Femur (tissue), 1 donor: ENCODE measurements around the gene CAPN13.
A peak's percentile ranks its signal among the peaks of the same experiment; 100 is the strongest.

Experiments
- DNase-seq: peaks from one replicate; pipeline ENCODE4 v3.0.0-alpha.2; 2017

CAPN13 gene, protein sequence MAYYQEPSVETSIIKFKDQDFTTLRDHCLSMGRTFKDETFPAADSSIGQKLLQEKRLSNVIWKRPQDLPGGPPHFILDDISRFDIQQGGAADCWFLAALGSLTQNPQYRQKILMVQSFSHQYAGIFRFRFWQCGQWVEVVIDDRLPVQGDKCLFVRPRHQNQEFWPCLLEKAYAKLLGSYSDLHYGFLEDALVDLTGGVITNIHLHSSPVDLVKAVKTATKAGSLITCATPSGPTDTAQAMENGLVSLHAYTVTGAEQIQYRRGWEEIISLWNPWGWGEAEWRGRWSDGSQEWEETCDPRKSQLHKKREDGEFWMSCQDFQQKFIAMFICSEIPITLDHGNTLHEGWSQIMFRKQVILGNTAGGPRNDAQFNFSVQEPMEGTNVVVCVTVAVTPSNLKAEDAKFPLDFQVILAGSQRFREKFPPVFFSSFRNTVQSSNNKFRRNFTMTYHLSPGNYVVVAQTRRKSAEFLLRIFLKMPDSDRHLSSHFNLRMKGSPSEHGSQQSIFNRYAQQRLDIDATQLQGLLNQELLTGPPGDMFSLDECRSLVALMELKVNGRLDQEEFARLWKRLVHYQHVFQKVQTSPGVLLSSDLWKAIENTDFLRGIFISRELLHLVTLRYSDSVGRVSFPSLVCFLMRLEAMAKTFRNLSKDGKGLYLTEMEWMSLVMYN

DNA sequence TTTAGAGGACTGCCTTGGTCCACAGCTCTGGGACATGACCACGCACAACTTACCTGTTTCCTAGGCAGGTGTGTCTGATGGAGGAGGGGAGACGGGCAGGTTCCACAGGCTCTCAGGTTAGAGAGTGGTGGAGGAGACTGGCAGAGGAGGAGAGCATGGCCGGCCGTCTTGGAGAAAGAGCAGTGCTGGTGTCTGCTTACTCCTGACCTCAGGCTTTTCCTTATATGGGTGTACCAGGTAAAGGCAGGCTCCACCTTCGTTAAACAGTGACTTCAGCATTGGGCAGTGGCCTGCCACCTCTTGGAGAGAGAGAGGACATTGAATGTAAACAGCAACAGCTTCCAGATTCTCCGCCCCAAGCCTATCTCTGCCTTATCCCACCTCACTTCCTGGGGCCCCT, at the start of gene CAPN13:
TSS of gene CAPN13 (minus strand) at position 198 of the 400 bp plus-strand sequence. CDS start 20,121 bp downstream, outside the sequence.
- DNase-seq: no peak

DNA sequence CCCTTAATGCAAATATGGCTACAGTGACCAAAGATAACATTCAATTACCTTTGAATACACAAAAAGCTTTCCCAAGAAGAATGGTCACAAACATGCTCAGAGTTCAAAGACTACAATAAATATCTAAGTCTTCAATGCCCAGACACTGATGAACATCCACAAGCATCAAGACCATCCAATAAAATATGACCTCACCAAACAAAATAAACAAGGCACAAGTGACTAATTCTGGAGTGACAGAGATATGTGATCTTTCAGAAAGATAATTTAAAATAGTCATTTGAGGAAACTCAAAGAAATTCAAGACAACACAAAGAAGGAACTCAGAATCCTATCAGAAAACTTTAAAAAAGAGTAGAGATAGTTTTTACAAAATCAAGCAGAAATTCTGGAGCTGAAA, 40.6 kb upstream of the CAPN13 start:
- DNase-seq: no peak

DNA sequence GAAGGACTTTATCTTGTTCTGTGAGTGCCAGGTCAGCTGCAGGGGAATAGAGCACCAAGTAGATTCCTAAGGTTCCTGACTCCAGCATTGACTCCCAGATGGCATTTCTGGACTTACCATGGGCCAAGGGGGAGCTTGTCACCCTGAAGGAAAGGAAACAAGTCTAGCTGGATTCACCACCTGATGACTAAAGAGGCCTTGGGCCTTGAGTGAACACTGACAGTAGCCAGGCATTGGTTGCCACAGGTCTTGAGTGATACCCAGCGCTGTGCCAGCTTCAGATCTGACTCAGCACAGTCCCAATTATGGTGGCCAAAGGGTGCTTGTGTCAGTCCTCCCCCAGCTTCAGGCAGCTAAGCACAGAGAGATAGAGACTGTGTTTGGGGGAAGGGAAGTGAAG, 40.1 kb upstream of the CAPN13 start:
- DNase-seq: no peak

DNA sequence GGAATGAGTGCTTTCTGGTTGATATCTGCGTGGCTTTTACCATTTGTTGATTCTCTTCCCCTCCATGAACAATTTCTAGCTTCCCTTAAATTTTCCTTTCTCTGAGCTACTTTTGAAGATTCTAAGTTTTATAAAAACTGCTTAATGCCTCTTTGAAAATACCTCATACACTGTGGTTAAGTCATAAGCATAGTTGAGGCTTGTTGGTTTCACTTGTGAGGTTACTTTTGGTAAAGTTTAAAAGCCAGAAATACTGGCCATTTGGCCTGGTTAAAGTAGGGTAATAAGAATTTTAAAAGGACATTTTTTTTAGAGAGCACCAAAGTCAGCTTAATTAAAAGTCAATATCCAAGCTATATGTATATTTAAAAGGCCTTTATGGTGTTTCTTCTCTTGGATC, 21.3 kb upstream of the CAPN13 start:
- DNase-seq: no peak

DNA sequence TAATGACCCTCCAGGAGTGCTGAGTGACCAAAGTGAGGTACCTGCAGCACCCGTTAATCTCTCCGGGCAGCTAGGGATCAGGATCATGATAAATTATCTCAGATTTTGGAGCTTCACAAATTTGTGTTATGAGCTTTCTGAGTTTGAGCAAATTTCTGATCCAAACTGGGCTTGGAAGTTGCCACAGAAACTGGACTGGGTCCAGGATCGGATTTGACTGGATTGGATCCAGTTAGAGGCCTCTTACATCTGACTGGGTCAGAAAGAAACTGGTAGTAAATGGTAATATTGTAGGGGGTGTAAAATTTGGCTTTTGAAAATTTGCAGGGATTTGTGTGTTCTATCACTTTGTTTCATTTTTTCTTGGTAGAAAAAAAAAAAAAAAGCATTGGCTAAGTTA, 19.7 kb upstream of the CAPN13 start:
- no peak for DNase-seq

DNA sequence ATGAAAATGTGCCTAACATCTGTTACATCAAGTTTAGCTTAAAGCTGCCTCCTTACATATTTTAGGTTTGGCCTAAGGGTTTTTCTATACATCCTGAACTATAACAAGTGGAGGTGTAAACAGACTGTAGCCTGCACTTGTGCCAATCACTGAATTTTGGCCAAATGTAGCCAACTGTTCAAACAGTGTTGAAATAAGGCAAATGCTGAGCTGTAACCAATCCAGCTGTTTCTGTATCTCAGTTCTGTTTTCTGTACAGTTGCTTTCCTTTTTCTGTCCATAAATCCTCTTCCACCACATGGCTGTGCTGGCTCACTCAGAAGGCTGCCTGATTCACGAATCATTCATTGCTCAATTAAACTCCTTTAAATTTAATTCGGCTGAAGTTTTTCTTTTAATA, 19.2 kb upstream of the CAPN13 start:
- DNase-seq: no peak

DNA sequence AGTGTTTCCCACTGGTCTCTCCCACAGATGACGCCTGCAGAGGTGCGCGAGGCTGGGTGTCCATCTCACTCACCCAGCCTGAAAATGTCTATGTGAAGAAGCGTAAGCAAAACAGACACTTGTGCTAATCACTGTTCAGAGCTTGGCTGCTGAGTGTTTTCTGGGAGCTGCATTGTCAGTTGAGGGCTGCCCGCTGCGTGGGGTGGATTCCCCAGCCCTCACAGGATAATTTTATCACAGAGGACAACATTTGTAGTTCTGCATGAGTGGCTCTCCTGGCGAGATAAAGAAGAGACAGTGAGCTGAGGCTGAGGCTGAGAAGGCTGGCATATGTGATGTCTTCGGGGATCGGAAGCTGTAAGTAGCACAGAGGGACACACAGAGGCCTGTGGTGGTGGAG, 16.2 kb upstream of the CAPN13 start:
- DNase-seq: no peak

DNA sequence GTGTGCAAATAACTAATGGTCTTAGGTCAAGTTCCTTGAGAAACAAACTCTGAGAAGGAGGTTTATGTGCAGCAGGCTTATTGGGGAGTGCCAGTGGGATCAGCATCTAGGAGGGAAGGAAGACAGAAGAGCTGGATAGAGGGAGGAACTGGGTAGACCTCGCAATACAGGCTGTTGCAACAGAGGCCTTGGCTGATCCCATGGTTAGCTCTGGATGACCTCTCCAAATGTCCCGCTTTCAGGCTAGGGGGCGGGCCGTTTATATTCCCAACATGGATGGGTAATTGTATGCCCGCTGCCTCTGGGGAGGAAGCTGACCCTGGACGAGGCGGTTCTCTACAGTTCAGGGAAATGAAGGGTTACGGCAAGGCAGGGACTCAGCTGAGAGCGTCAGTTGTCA, 14.7 kb upstream of the CAPN13 start:
- DNase-seq: no peak

DNA sequence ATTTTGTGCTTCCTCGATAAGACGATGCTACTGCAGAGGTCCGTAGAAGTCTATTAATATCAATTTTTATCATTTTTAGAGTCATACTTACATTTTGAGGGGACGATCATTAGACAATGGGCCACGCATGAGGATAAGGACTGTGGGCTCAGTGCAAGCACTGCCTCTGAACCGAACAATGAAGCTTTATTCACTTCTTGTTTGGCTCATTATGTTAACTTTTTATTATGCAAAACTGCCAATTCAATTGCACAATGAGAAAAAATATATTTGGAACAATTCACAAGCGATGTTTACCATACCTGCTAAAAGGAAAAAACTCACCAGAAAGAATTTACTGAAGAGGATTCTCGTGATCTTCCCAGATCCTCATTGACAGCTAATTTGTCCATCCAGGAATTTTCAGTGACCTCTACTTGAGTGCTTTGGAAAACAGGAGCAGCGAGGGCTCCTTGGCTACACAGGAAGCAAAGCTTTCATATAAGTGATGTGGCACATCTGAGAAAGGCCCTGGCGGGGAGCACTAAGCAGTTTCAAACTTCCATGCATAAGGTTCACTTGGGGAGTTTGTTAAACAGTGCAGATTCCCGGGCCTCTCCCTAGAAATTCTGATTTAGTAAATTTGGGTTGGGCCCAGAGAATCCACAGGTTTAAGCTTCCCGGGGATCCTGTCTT, 13.3 kb upstream of the CAPN13 start:
- no peak for DNase-seq

DNA sequence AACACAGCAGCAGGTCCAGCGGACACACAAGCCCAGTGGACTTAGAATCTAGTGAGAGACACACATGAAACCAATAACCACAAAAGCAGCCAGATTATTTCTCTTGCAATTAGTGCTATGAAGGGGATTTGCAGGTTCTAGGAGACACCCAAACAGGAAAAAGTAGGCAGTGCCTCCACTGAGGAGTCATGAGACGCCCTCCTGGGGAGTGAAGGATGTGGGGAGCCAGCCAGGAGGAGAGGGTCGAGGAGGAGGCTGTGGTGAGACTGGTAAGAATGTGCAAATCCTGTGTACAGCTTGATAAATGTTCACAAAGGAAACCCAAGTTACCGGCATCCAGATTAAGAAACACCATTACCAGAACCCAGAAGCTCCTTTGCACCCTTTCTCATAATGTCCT, 2.7 kb upstream of the CAPN13 start:
- DNase-seq: no peak

DNA sequence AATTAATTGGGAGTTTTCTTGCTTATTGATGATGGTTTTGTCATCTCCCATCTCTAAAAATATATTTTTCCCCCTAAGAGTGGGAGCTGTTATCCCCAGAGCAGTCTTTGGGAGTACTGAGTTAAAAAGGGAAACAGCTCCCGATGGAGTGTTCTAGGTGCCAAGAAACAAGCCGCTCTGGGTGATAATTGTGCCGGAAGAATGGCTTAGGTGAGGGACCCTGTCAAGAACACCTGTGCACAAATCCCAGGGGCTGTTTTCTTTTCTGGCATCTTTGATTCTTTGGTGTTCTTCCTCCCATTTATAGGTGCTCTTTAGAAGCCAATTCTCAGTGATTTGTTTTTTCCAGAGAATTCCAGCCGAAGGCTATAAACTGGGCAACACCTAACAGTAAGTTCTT, 1.4 kb upstream of the CAPN13 start:
- no peak for DNase-seq

DNA sequence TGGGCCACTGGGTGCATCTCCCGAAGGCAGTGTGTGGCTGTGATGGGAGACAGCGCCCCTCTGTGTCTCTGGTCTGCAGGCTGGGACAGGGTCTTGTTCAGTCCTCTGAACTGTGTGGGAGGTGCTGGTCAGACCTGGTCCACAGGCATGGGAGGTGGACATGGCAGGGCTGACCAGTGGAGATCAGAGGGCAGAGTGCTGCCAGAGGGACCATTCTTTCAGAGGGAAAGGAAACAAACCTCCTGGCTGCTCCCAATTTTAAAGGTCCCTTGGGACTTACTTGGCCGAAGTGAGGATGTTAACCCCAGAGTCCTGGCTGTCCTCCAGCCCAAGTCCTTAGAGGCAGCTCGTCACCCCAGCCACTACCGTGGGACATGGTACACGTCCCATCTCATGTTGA, 4.0 kb downstream of the CAPN13 start:
- no peak for DNase-seq

DNA sequence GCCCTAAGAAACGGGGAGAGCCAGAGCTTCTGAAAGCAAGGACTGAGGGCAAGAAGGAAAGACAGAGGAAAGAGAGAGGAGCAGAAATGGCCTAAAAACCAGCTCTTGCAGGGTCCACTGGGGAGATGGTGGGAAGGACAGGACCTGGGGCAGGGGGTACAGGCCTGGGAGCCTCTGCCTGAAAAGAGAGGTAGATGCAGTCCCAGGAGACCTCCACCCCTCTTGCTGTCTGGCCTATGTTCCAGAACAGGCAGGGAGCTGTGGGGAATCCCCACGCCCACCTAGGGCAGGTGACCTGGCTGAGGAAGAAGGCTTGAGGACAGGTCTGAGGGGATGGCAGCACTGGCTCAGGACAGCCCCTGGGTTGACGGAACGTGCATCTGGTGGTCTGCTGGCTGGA, 4.6 kb downstream of the CAPN13 start:
- DNase-seq: no peak

DNA sequence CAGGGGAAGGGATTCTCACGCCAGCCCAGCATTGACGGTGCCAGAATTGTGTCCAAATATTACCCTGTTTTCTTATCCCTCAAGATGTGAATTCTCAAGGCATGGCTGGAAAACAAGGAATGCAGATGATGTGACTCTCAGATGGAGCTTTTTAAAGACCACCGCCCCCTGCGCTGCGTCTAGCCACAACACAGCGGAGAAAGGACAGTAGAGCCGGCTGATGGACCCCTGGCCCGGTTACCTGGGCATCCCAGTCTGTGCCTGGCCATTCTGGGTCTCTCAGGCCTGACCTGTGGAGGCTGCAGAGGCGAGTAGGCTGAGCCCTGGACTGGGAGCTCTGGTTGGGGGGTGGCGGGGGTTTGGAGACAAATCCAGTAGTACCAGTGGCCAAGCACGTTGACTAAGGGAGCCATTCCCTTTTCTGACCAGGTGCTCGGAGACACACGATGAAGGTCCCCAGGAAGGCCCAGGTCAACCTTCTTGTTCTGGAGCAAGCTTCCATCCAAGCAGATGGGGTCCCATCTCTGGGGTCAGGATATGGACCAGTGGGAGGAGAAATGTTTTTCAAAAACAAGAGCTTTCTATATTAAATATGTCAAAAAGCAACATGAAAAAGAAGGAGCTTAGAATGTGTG, 5.3 kb downstream of the CAPN13 start:
- DNase-seq: no peak

DNA sequence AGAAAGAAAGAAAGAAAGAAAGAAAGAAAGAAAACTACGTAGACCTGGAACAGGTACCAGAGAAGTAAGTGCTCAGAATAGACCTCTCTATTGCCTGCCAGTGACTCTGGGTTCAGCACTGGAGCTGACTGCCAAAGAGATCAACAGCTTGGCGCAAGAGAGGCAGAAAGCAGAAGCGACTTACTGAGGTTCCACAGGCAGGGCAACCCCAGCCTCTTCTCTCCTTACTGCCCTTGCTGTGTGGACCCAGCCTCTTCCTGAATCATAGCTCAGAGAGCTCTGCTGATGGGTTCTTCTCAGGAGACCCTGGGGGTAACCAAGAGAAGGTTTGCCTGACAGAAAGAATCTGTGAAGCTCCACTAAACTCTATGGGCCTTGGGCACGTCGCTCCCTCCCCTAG, 7.1 kb downstream of the CAPN13 start:
- no peak for DNase-seq

DNA sequence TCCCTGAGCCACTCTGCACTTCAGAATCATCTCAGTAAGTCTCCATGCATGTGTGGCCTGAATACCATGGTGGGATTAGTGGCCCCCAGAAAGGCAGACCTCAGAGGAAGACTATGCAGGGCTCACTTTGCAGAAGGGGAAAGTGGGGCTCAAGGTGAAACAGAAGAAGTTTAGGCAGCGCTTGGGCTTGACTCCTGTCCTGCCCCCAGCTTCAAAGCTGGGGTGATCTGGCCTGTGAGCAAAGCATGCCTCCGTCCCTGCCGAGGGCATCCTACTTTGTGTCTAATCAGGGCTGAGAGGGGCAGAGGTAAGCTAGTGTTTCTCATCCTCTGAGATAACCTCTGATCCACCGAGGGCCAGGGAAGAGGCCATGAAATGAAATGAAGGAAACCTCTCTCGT, 7.9 kb downstream of the CAPN13 start:
- no peak for DNase-seq

DNA sequence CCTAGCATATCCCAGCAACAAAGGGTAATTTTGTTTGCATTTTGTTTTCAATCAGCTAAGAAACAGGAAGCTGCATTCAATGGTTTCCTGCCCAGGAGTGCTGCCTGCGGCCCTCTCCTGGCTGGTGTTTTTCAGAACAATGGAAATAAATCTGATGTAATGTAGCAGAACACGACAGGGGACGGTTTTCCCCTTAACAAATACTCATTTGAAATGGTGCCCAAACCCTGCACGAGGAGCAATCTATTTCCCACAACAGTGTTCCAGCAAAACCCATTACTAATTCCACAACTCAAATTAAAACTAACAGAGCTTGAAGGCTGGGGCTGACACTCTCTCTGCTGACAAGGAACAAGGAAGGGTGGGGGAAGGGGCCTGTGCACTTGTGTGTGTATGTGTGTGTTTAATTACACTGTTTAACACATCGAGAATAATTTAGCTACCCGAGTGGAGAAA, 8.7 kb downstream of the CAPN13 start:
- peak; percentile 25 for DNase-seq

DNA sequence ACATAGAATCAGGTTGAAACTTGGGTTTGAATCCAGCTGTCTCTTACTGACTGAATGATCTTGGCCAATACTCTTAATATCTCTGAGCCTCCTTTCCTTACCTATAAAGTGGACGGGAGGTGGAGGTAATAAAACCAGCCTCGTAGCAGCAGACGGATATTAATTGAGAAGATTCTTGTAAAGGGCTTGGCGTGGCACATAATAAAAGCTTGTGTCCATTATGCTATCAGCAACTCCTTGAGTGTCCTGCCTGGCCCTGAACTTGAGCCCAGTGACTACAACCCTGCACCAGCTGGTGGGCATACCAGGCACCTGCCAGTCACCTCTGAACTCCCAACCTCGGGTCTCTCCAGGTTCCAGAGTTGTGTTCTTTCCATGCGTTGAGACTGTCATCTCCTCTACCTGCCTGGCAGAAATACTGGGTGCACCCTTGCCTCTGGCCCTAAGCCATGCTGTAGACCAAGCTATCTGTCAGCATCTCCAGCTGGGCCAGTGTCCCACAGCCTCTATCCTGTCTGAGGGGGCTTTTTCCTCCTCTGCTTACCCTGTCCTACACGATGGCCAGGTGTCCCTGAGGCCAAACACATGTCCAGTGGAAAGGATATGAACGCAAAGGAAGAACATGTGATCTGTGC, 9.7 kb downstream of the CAPN13 start:
- DNase-seq: no peak

DNA sequence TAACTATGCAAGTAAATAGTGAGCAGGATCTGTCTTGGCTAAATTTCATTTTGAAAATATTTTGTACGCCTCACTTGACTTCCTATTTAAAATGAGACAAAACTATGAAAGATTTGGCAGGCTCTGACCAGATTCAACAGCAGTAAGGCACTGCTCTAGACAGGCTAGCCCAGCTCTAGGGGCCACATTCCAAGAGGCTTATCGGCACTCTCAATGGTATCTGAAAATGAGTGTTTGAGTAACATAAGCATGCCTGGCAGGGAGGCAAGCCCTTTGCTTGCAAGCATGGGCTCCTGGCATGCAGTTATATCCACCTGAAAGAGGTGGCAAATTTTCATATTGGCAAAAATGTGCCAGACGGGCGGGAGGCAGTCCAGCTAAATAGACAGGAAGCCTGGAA, 10.5 kb downstream of the CAPN13 start:
- no peak for DNase-seq

DNA sequence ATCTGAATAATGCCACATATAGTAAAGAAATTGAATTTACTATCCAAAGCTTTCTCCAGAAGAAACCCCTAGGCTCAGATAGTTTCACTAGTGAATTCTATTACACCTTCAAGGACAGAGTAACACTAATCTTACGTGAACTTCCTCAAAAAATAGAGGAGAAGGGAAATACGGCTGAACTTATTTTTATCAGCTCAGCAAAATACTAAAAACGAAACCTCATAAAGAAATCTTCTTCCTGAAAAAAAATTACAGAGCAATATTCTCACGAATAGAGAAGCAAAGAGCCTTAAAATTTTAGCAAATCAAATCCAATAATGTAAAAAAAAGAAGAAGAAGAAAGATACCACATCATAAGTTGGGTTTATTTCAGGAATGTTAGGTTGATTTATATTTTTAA, 14.7 kb downstream of the CAPN13 start:
- no peak for DNase-seq

DNA sequence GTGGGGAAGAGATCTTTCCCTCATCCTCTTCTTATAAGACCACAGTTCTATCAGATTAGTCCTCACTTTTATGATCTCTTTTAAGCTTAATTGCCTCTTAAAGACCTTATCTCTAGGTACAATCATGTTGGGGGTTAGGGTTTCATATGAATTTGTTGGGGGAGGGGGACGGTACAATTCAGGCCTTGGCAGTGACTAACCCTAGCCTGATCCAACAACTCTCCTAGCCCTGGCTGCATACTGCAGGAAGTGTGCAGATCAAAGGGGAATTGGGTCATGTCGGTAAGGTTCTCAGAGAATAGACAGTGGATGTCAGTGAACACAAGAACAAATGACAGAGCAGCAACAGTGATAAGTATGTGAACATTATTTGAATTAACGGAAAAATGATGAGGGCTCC, 16.4 kb downstream of the CAPN13 start:
- DNase-seq: no peak

DNA sequence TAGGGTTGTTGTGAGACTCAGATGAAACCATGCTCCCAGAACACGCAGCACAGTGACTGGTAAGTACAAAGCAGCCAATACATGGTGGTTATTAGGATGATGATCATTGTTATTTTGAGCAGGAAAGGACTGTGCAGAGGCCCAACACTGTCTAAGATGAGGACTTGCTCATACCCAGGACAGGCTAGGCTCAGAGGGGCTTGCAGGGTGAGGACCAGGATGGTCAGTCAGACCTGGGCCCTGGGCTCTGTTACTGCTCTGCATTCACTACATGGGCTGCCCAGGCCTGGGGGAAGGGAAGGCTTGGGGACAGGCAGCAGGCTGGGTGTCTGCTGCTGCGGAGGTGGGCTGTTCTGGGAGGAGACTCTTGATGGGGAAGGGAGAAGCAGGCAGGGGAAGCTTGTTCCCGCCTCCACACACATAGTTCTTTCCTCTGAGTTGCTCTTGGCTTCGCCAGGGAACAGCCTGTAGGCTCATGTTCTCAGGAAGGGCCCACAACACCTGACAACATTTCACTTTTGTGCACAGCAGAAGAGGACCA, 17.5 kb downstream of the CAPN13 start:
- no peak for DNase-seq
